NT2/D1 (cell line): ENCODE measurements around the gene CHTF18.

Experiments used
- SUZ12 ChIP-seq: IDR thresholded peaks from 2 replicates; pipeline ENCODE4 v1.6.1; 2011; ENCODE audit not compliant: insufficient read length, insufficient read depth; ENCODE audit errors: extremely low read depth
- YY1 ChIP-seq: IDR thresholded peaks from 2 replicates; pipeline ENCODE4 v1.6.1; 2011; ENCODE audit not compliant: insufficient read length, insufficient read depth
- ZNF274 ChIP-seq: IDR thresholded peaks from 2 replicates; pipeline ENCODE4 v1.6.1; 2011; ENCODE audit warnings: mild to moderate bottlenecking, low read depth, low read length

- TF ChIP-seq YY1 (no peak), SUZ12 (no peak), ZNF274 (no peak)
These were observed 50.3 kb downstream of the CHTF18 start for GRCh38 chr16:838741-839140.
